Motor neuron (in vitro differentiated cells): ENCODE data around the gene C6orf163. TPM values are rescaled to one million over a fixed set of nuclear protein-coding genes. Genes with fewer than 3 reads are reported as not detected.

Experiments
- ATAC-seq, 8 experiments: fragments of 200-7000 bp; cut with Tn5 transposase; replicated peaks in 6 of 8; 2 replicates each; pipeline ENCODE4 v1.8.0; 2021; ENCODE audit warnings: mild to moderate bottlenecking in 8 of 8, moderate library complexity in 8 of 8
- H3K27ac ChIP-seq, 2 donors: fragments of 250-450 bp; sonication (Bioruptor Pico); 2 replicates each; pipeline ENCODE4 v1.9.0; 2021; ENCODE audit warnings: antibody characterized with exemption in 2 of 2, mild to moderate bottlenecking in 2 of 2, moderate library complexity in 1 of 2
- H3K4me1 ChIP-seq, 2 donors: fragments of 250-450 bp; sonication (Bioruptor Pico); replicated peaks in 1 of 2; 2 replicates each; pipeline ENCODE4 v1.6.1; 2021; ENCODE audit warnings: antibody characterized with exemption in 2 of 2, mild to moderate bottlenecking in 2 of 2, moderate library complexity in 1 of 2
- H3K4me3 ChIP-seq, 5 donors: fragments of 250-450 bp; sonication (Bioruptor Pico); 2 replicates each; pipeline ENCODE4 v1.9.0; 2021; ENCODE audit warnings: antibody characterized with exemption in 5 of 5, mild to moderate bottlenecking in 5 of 5, moderate library complexity in 4 of 5
- WGBS, 10 experiments: fragments of 450-650 bp; shearing (Covaris generic); methylation state at CpG; one replicate each; pipeline ENCODE4 v1.0.0; 2022; 5-methylcytosine and 5-hydroxymethylcytosine counted together
- in situ Hi-C, 9 experiments: fragments of 400-800 bp; cut with MboI; loops; one replicate each; pipeline ENCODE4 v1.15.0; 2021; ENCODE audit warnings: low sequenced_read_pairs in 9 of 9, low pct_unique_long_range_greater_than_20kb in 2 of 9; ENCODE audit not compliant: unreplicated experiment in 9 of 9
- total RNA-seq, 8 experiments: library from RNA; unstranded; fragments of 300-600 nt; gene quantifications; 2 replicates each; pipeline versions ENCODE4 v1.2.3 to v1.2.4, GENCODE V29; 2022

The C6orf163 gene
- total RNA-seq, 8 experiments from 2014 or later = 1.2 to 13.6 (median 2.5) TPM

GRCh38 chr6:87397656-87398055 lies 53.0 kb downstream of the C6orf163 start:
- ATAC-seq = peak in 5 of 8 experiments; percentile 79 to 90 (median 83)
- in situ Hi-C loops = loop anchor here in 1 of 9 experiments (25.0 kb wide), 2 partner anchors 260 to 335 kb away; no protein-coding TSS in a partner anchor
- WGBS, 10 experiments = 38 to 80% (median 50%) methylated on average over 1 of the region's 1 CpG; no CpG with 5 or more reads in 6 of the 10 experiments
- Histone ChIP-seq H3K27ac (peak overlapping the region in 1 of 2 donors; percentile 59), H3K4me3 (no peak overlapping the region), H3K4me1 (peaks cover 6% of the 10 kb centered on the region in 2 donors)

DNA sequence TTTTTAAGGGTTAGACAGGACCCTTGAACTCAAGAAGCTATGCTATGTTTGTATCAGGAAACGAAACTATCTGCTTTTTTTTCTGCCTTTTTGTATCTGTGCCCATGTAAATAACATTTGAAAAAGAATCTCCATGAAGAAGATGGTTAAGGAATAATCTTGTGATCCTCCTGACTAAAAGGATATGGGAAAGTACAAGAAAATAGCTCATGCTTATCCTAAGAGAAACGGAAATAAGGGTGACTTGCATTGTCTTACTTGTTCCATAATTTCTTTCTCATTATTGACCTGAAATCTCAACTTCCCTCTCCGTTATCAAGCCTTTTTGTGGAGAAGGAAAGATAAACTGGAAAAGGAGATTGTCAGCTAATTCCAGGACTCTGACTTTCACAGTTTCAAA lies 57.2 kb downstream of the C6orf163 start:
- no peak overlapping the region for H3K27ac ChIP-seq
- no peak for ATAC-seq
- WGBS, 10 experiments = 47 to 100% (median 90%) methylated on average over 1 to 3 of the region's 3 CpGs
- H3K4me3 ChIP-seq = no peak overlapping the region
- H3K4me1 ChIP-seq = peaks cover 6% of the 10 kb centered on the region in 2 donors
- in situ Hi-C loops = no loop called here

- in situ Hi-C loops = no loop called here
- WGBS, 10 experiments = 0 to 3% (median 0%) methylated on average over 1 to 8 of the region's 10 CpGs; no CpG with 5 or more reads in 2 of the 10 experiments
- Histone ChIP-seq H3K4me3 (peak overlapping the region; percentile 76 to 98 (median 93)), H3K27ac (peak overlapping the region; percentile 85 to 88), H3K4me1 (no peaks in the 10 kb centered on the region)
- peak; percentile 32 to 50 (median 42) for ATAC-seq
These were observed 62.9 kb downstream of the C6orf163 start for GRCh38 chr6:87407561-87407900.

DNA sequence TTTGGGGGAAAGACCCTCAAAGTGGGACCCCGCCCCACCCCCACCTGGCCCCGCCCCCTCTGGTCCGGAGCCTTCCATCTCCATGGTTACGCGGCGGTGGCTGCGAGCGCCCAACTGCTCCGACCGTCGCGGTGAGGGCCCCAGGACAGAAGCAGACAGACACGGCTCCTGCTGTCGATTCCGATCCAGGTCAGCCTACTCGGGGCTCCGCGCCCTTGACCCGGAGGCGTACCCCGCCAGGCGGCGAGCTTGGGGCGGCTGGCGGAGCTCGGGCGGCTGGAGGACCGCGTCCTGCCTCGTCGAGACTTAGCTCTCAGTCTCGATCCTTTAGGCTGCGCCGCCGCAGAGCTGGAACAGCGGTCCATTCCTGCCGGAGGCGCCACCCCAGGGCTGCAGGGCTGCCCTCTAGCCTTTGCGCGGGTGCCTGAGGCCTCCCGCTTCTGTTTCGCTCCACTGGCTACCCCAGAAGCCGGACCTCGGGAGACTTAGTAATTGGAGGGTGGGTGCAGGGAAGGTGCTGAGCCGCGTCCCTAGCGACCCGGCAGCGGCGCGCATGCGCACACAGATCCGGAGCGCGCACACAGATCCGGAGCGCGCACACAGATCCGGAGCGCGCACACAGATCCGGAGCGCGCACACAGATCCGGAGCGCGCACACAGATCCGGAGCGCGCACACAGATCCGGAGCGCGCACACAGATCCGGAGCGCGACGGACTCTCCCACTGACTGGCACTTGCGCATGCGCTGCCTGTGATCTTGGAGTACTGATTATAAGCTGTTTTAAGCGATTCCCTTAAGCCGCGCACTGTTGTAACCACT lies 63.5 kb downstream of the C6orf163 start, which contains the start of gene CFAP206:
TSS of gene CFAP206 (plus strand) at position 72 of the 820 bp plus-strand sequence. CDS start 1,868 bp downstream, outside the sequence.
- WGBS, 10 experiments = 0 to 2% (median 0%) methylated on average over 1 to 21 of the region's 82 CpGs; no CpG with 5 or more reads in 5 of the 10 experiments
- H3K27ac ChIP-seq = peak within 1 kb of the TSS; percentile 85 to 88
- peak within 1 kb of the TSS; percentile 76 to 98 (median 93) for H3K4me3 ChIP-seq
- peak; percentile 85 to 93 (median 92) for ATAC-seq
- in situ Hi-C loops = no loop called here
- H3K4me1 ChIP-seq = no peaks in the 10 kb centered on the region

GRCh38 chr6:87408721-87409155 lies 64.1 kb downstream of the C6orf163 start:
- in situ Hi-C loops = no loop called here
- 6 to 80% (median 56%) methylated on average over 1 to 4 of the region's 5 CpGs; no CpG with 5 or more reads in 1 of the 10 experiments for WGBS, 10 experiments
- Histone ChIP-seq H3K27ac (peak overlapping the region; percentile 84 to 85), H3K4me1 (no peaks in the 10 kb centered on the region), H3K4me3 (peak overlapping the region; percentile 76 to 98 (median 93))
- peak in 1 of 8 experiments; percentile 25 for ATAC-seq

Other genes starting within 250 kb of the C6orf163 start
- gene CGA, start 249.7 kb upstream of the C6orf163 start, total RNA-seq = under 1 TPM in 4 of 8 experiments, not detected in 4; 0.33 to 1.00 (median 0.60) TPM
- gene ZNF292, start 189.2 kb upstream of the C6orf163 start, total RNA-seq = 10 to 100 TPM; 18.2 to 67.0 (median 50.7) TPM
- gene SMIM8, start 22.2 kb upstream of the C6orf163 start, total RNA-seq = 10 to 100 TPM in 7 of 8 experiments, 1 to 10 TPM in 1; 5.5 to 24.1 (median 14.8) TPM
- gene GJB7, start 15.5 kb upstream of the C6orf163 start, total RNA-seq = 1 to 10 TPM in 3 of 8 experiments, under 1 TPM in 5; 0.28 to 1.9 (median 0.63) TPM
- gene CFAP206, start 63.2 kb downstream of the C6orf163 start, total RNA-seq = 10 to 100 TPM in 1 of 8 experiments, 1 to 10 TPM in 4, under 1 TPM in 2, not detected in 1; 0.17 to 14.4 (median 2.8) TPM
- 10 to 100 TPM; 12.7 to 31.4 (median 21.8) TPM for gene SLC35A1, start 128.2 kb downstream of the C6orf163 start, total RNA-seq
- 10 to 100 TPM; 33.8 to 57.7 (median 49.6) TPM for gene RARS2, start 245.2 kb downstream of the C6orf163 start, total RNA-seq
- gene ORC3, start 245.3 kb downstream of the C6orf163 start, total RNA-seq = 10 to 100 TPM; 31.5 to 41.3 (median 36.0) TPM